Transverse colon (tissue), 4 donors: ENCODE data around the gene SCGB2B2.
A peak's percentile ranks its signal among the peaks of the same experiment; 100 is the strongest.

Experiments
- CTCF ChIP-seq, 5 experiments: fragments of 200-600 bp in 3 of 5; fragments of 450-650 bp in 2 of 5; sonication (generic) in 3 of 5; IDR thresholded peaks; 1 replicate in 2 of 5; 2 replicates in 3 of 5; pipeline ENCODE4 v1.5.1; 2016 to 2017; ENCODE audit warnings: antibody characterized with exemption in 5 of 5, inconsistent platforms in 3 of 5, mild to moderate bottlenecking in 2 of 5, moderate library complexity in 1 of 5
- EP300 ChIP-seq: sonication (generic); formaldehyde crosslinking; IDR thresholded peaks from one replicate; pipeline ENCODE4 v1.6.1; 2017; ENCODE audit warnings: antibody characterized with exemption, low read depth
- POLR2A ChIP-seq: fragments of 450-650 bp; IDR thresholded peaks from one replicate; pipeline ENCODE4 v1.6.1; 2016; ENCODE audit warnings: antibody characterized with exemption, mild to moderate bottlenecking, moderate library complexity
- POLR2AphosphoS5 ChIP-seq, 3 donors: sonication (generic); formaldehyde crosslinking; IDR thresholded peaks; one replicate each; pipeline ENCODE4 v1.6.1; 2016; ENCODE audit warnings: antibody characterized with exemption in 3 of 3

DNA sequence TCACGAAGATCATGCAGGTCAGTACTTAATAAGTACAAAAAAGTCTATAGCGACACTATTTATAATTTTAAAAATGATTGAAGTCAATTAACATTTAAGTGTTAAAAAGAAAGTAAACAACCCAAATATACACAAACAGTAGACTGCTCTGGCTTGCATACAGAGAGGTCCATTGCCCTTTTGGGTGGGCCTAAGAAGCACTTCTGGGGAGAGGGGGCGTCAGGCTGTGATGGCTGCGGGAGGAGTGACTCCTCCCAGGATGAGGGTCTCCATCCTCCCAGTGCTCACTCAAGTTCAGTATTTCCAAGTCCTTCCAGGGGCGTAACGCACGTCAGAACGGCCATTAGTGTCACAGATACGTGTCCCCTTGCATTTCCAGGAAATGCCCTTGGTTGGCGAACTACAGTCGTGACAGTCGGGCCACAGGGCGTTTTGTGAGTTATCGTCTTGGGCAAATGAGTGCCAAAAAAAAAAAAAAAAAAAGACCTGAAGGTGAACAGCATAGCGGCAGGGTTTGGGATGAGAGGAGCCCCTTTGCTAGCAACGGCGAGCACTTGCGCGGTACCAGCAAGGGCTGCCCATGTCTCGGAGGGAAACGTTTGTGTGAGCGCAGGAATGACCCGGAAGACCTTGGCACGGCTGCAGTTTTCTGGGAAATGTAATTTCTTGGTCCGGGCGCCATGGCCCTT, at the start of gene SCGB2B2:
- TF ChIP-seq CTCF (IDR thresholded peaks at IDR 0.05): peak in 3 of 5 experiments; percentile 13 to 41 (median 38)
- TF ChIP-seq POLR2A: no peak
- no peak for TF ChIP-seq POLR2AphosphoS5 (IDR thresholded peaks at IDR 0.05)
- TF ChIP-seq EP300: no peak
